Mesenchymal stem cell (in vitro differentiated cells and primary cell): ENCODE results near the gene MVB12B.

Experiments
- DNase-seq: peaks from one replicate; pipeline ENCODE4 v3.0.0-alpha.2; 2013
- H2AFZ ChIP-seq: one replicate; pipeline ENCODE4 v1.6.1; 2013; ENCODE audit warnings: low read depth, mild to moderate bottlenecking, control low read depth, inconsistent platforms, low read length, moderate library complexity
- H2AK5ac ChIP-seq: 2 replicates; pipeline ENCODE4 v1.6.1; 2013; ENCODE audit warnings: low read length, moderate library complexity, mild to moderate bottlenecking, inconsistent platforms; ENCODE audit not compliant: severe bottlenecking
- H2BK120ac ChIP-seq: one replicate; pipeline ENCODE4 v1.6.1; 2013; ENCODE audit warnings: low read depth, mild to moderate bottlenecking, inconsistent platforms, low read length, moderate library complexity
- H2BK12ac ChIP-seq, 2 experiments: one replicate each; pipeline ENCODE4 v1.6.1; 2013; ENCODE audit warnings: inconsistent platforms in 2 of 2, low read length in 2 of 2, mild to moderate bottlenecking in 2 of 2, moderate library complexity in 2 of 2, control low read depth in 1 of 2
- H2BK15ac ChIP-seq: one replicate; pipeline ENCODE4 v1.6.1; 2013; ENCODE audit warnings: mild to moderate bottlenecking, low read depth, inconsistent platforms; ENCODE audit not compliant: poor library complexity, severe bottlenecking
- H2BK5ac ChIP-seq: 2 replicates; pipeline ENCODE4 v1.6.1; 2013; ENCODE audit warnings: low read depth, mild to moderate bottlenecking, low read length, control low read depth, inconsistent platforms; ENCODE audit not compliant: poor library complexity, severe bottlenecking
- H3K14ac ChIP-seq, 2 experiments: one replicate each; pipeline ENCODE4 v1.6.1; 2013; ENCODE audit warnings: inconsistent platforms in 2 of 2, low read length in 2 of 2, control low read depth in 1 of 2, mild to moderate bottlenecking in 1 of 2, moderate library complexity in 1 of 2
- H3K18ac ChIP-seq, 2 experiments: one replicate each; pipeline ENCODE4 v1.6.1; 2013; ENCODE audit warnings: inconsistent platforms in 2 of 2, low read length in 2 of 2, control low read depth in 1 of 2, low read depth in 1 of 2, mild to moderate bottlenecking in 1 of 2
- H3K23ac ChIP-seq, 2 experiments: one replicate each; pipeline ENCODE4 v1.6.1; 2013; ENCODE audit warnings: inconsistent platforms in 2 of 2, low read length in 2 of 2, mild to moderate bottlenecking in 2 of 2, moderate library complexity in 2 of 2, control low read depth in 1 of 2
- H3K27ac ChIP-seq: 2 replicates; pipeline ENCODE4 v1.5.1; 2013; ENCODE audit warnings: mild to moderate bottlenecking, moderate library complexity, low read length, control low read depth, inconsistent platforms; ENCODE audit not compliant: poor library complexity, severe bottlenecking
- H3K27me3 ChIP-seq, 2 experiments: 2 replicates each; pipeline versions ENCODE4 v1.6.1 to v1.7.0; 2013; ENCODE audit warnings: low read length in 2 of 2, mild to moderate bottlenecking in 2 of 2, moderate library complexity in 2 of 2, control low read depth in 1 of 2, inconsistent platforms in 1 of 2; ENCODE audit not compliant: control insufficient read depth in 1 of 2, insufficient read depth in 1 of 2
- H3K36me3 ChIP-seq, 2 experiments: 2 replicates each; pipeline versions ENCODE4 v1.6.1 to v1.7.0; 2013; ENCODE audit warnings: low read length in 2 of 2, control low read depth in 1 of 2, inconsistent platforms in 1 of 2, low read depth in 1 of 2, mild to moderate bottlenecking in 1 of 2; ENCODE audit not compliant: insufficient read depth in 2 of 2, control insufficient read depth in 1 of 2
- H3K4ac ChIP-seq, 2 experiments: one replicate each; pipeline ENCODE4 v1.6.1; 2013; ENCODE audit warnings: inconsistent platforms in 2 of 2, low read length in 2 of 2, mild to moderate bottlenecking in 2 of 2, moderate library complexity in 2 of 2, control low read depth in 1 of 2, low read depth in 1 of 2
- H3K4me1 ChIP-seq: 2 replicates; pipeline ENCODE4 v1.6.1; 2013; ENCODE audit warnings: low read depth, low read length, control low read depth; ENCODE audit not compliant: control insufficient read depth, insufficient read depth
- H3K4me2 ChIP-seq: 2 replicates; pipeline ENCODE4 v1.6.1; 2013; ENCODE audit warnings: low read length, mild to moderate bottlenecking, inconsistent platforms; ENCODE audit not compliant: poor library complexity, severe bottlenecking
- H3K4me3 ChIP-seq, 2 experiments: 2 replicates each; pipeline versions ENCODE4 v1.5.1 to v1.7.0; 2013; ENCODE audit warnings: low read length in 2 of 2, mild to moderate bottlenecking in 2 of 2, control low read depth in 1 of 2, low read depth in 1 of 2; ENCODE audit not compliant: insufficient read depth in 1 of 2
- H3K79me1 ChIP-seq: replicated peaks from 2 replicates; pipeline ENCODE4 v1.6.1; 2013; ENCODE audit warnings: mild to moderate bottlenecking, control low read depth, low read length, inconsistent platforms; ENCODE audit not compliant: poor library complexity, severe bottlenecking
- H3K9ac ChIP-seq: 2 replicates; pipeline ENCODE4 v1.7.0; 2013; ENCODE audit warnings: mild to moderate bottlenecking, low read length, moderate library complexity
- H3K9me3 ChIP-seq: 2 replicates; pipeline ENCODE4 v1.7.0; 2013; ENCODE audit warnings: mild to moderate bottlenecking, low read length; ENCODE audit not compliant: control insufficient read depth
- H4K8ac ChIP-seq: one replicate; pipeline ENCODE4 v1.6.1; 2013; ENCODE audit warnings: inconsistent platforms, mild to moderate bottlenecking, low read length, moderate library complexity
- H4K91ac ChIP-seq: one replicate; pipeline ENCODE4 v1.6.1; 2013; ENCODE audit warnings: mild to moderate bottlenecking, low read length, inconsistent platforms
- WGBS: methylation state at CpG from one replicate; pipeline ENCODE4 v1.1.7; 2013; ENCODE audit warnings: mixed read lengths; 5-methylcytosine and 5-hydroxymethylcytosine counted together

The MVB12B gene

GRCh38 chr9:126334721-126335621, 8.3 kb downstream of the MVB12B start:
- 64% methylated on average over 8 of the region's 8 CpGs for WGBS
- Histone ChIP-seq H4K91ac (no peak overlapping the region), H2BK15ac (no peak overlapping the region), H2BK12ac (no peak overlapping the region), H2AK5ac (no peak overlapping the region), H3K79me1 (peaks cover 46% of the 10 kb centered on the region), H2BK120ac (peak overlapping the region; percentile 24), H3K14ac (no peak overlapping the region), H2AFZ (no peak overlapping the region), H3K9ac (no peak overlapping the region), H3K4ac (no peak overlapping the region), H3K4me2 (no peak overlapping the region), H2BK5ac (no peak overlapping the region), H3K23ac (no peak overlapping the region), H3K27ac (no peak overlapping the region), H3K36me3 (peaks cover 0 to 2% of the 10 kb centered on the region in 2 experiments), H3K4me1 (peaks cover 15% of the 10 kb centered on the region), H3K27me3 (no peaks in the 10 kb centered on the region), H3K4me3 (no peak overlapping the region), H3K9me3 (no peaks in the 10 kb centered on the region), H3K18ac (no peak overlapping the region), H4K8ac (no peak overlapping the region)
- no peak for DNase-seq

GRCh38 chr9:126335837-126336735, 9.5 kb downstream of the MVB12B start:
- no peak overlapping the region for H2BK5ac ChIP-seq
- H3K36me3 ChIP-seq = peaks cover 7 to 8% of the 10 kb centered on the region in 2 experiments
- no peak overlapping the region for H3K14ac ChIP-seq
- H2AFZ ChIP-seq = no peak overlapping the region
- no peak overlapping the region for H3K4me2 ChIP-seq
- no peak overlapping the region for H4K91ac ChIP-seq
- no peak overlapping the region for H2AK5ac ChIP-seq
- no peak overlapping the region for H4K8ac ChIP-seq
- no peak for DNase-seq
- H2BK12ac ChIP-seq = peak overlapping the region in 1 of 2 experiments; percentile 19
- no peak overlapping the region for H3K4ac ChIP-seq
- H3K27me3 ChIP-seq = no peaks in the 10 kb centered on the region
- peaks cover 15% of the 10 kb centered on the region for H3K4me1 ChIP-seq
- 94% methylated on average over 19 of the region's 19 CpGs for WGBS
- no peak overlapping the region for H3K18ac ChIP-seq
- H3K27ac ChIP-seq = no peak overlapping the region
- H3K9me3 ChIP-seq = no peaks in the 10 kb centered on the region
- no peak overlapping the region for H3K9ac ChIP-seq
- H3K4me3 ChIP-seq = no peak overlapping the region
- H2BK120ac ChIP-seq = no peak overlapping the region
- no peak overlapping the region for H3K23ac ChIP-seq
- H3K79me1 ChIP-seq = peaks cover 48% of the 10 kb centered on the region
- no peak overlapping the region for H2BK15ac ChIP-seq

- peaks cover 46% of the 10 kb centered on the region for H3K79me1 ChIP-seq
- no peak overlapping the region for H3K4me2 ChIP-seq
- no peak overlapping the region for H3K23ac ChIP-seq
- H3K27ac ChIP-seq = no peak overlapping the region
- H3K9me3 ChIP-seq = no peaks in the 10 kb centered on the region
- no peak overlapping the region for H2AK5ac ChIP-seq
- no peak overlapping the region for H2BK120ac ChIP-seq
- no peaks in the 10 kb centered on the region for H3K27me3 ChIP-seq
- H2BK5ac ChIP-seq = no peak overlapping the region
- no peak overlapping the region for H3K9ac ChIP-seq
- H3K4me1 ChIP-seq = peaks cover 15% of the 10 kb centered on the region
- H4K8ac ChIP-seq = no peak overlapping the region
- H2AFZ ChIP-seq = no peak overlapping the region
- no peak for DNase-seq
- H3K4ac ChIP-seq = no peak overlapping the region
- H3K18ac ChIP-seq = no peak overlapping the region
- WGBS = 92% methylated on average over 7 of the region's 10 CpGs
- no peak overlapping the region for H4K91ac ChIP-seq
- H3K4me3 ChIP-seq = no peak overlapping the region
- H3K14ac ChIP-seq = no peak overlapping the region
- H2BK12ac ChIP-seq = no peak overlapping the region
- H2BK15ac ChIP-seq = no peak overlapping the region
- peaks cover 8 to 12% of the 10 kb centered on the region in 2 experiments for H3K36me3 ChIP-seq
These were observed 10.2 kb downstream of the MVB12B start for GRCh38 chr9:126336736-126337325.
